HUES48 (cell line): ENCODE measurements around the gene CALR.

Experiments used
- H3K27ac ChIP-seq: one replicate; pipeline ENCODE4 v1.7.0; 2013; ENCODE audit warnings: low read depth, low read length, inconsistent platforms
- H3K27me3 ChIP-seq: 2 replicates; pipeline ENCODE4 v1.6.1; 2013; ENCODE audit warnings: mild to moderate bottlenecking, low read length; ENCODE audit not compliant: control insufficient read depth, insufficient read depth
- H3K36me3 ChIP-seq: 2 replicates; pipeline ENCODE4 v1.6.1; 2013; ENCODE audit warnings: low read length; ENCODE audit not compliant: control insufficient read depth, insufficient read depth
- H3K4me1 ChIP-seq: 2 replicates; pipeline ENCODE4 v1.6.1; 2013; ENCODE audit warnings: mild to moderate bottlenecking, low read length; ENCODE audit not compliant: control insufficient read depth, insufficient read depth
- H3K4me3 ChIP-seq: 2 replicates; pipeline ENCODE4 v1.5.1; 2013; ENCODE audit warnings: mild to moderate bottlenecking, low read depth, low read length
- H3K9ac ChIP-seq: 2 replicates; pipeline ENCODE4 v1.6.1; 2013; ENCODE audit warnings: mild to moderate bottlenecking, low read depth, low read length, moderate library complexity
- H3K9me3 ChIP-seq: 2 replicates; pipeline ENCODE4 v1.6.1; 2013; ENCODE audit warnings: low read length; ENCODE audit not compliant: control insufficient read depth, insufficient read depth

CALR gene

GRCh38 chr19:12984683-12985048 lies 46.3 kb downstream of the CALR start:
- no peaks in the 10 kb centered on the region for H3K36me3 ChIP-seq
- no peak overlapping the region for H3K9ac ChIP-seq
- no peaks in the 10 kb centered on the region for H3K9me3 ChIP-seq
- H3K4me3 ChIP-seq: no peak overlapping the region
- H3K27me3 ChIP-seq: peaks cover 64% of the 10 kb centered on the region
- no peak overlapping the region for H3K27ac ChIP-seq
- H3K4me1 ChIP-seq: no peaks in the 10 kb centered on the region; the same call in 1 of the 2 replicates

DNA sequence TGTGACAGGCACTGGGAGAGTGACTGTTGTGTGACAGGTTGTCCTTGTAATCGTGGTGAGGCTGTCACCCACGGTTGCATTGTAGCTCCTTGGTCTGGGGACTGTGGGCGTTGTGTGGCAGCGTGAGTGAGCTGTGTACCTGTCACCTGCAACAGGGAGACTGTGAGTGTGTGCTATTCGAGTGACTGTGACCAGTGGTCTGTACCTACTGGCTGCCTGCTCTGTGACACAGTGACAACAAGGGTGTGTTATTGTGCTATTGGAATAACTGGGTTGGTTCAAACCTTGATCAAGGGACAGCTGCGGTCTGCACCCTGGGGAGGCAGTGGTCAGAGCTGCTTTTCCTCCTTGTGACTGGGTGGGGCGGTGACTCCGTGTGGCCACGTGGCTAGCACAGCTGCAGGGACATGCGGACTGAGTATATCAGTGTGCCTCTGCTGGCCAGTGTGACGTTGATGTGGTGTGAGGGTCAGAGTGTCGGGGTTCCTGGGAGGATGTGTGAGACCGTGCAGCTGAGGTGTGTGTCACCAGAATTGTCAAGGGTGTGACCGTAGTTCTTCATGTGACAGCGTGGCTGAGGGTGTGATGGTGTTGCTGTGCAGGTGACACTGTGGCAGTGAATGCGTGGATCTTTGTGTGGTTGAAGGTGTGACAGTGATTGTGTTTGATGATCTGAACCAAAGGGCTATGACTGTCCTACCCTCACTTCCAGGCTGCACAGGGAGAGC lies 46.8 kb downstream of the CALR start:
- Histone ChIP-seq H3K9me3 (no peaks in the 10 kb centered on the region), H3K36me3 (no peaks in the 10 kb centered on the region), H3K27ac (no peak overlapping the region), H3K4me1 (no peaks in the 10 kb centered on the region; the same call in 1 of the 2 replicates), H3K4me3 (no peak overlapping the region), H3K27me3 (peaks cover 69% of the 10 kb centered on the region), H3K9ac (no peak overlapping the region)

DNA sequence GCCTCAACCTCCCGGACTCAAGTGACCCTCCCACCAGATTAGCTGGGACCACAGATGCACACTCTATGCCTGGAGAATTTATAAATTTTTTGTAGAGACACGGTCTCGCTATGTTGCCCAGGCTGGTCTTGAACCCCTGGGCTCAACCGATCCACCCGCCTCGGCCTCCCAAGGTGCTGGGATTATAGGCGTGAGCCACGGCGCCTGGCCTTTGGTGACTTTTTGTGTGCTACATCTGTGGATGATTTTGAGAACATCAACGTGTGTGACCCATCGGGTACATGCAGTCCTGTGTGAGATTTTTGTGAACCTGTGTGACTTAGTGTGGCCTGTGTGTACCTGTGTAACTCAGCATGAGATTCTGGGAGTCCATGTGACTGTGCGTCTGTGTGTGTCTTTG lies 48.3 kb downstream of the CALR start:
- Histone ChIP-seq H3K9ac (no peak overlapping the region), H3K4me1 (no peaks in the 10 kb centered on the region; the same call in 1 of the 2 replicates), H3K27me3 (peaks cover 79% of the 10 kb centered on the region), H3K4me3 (no peak overlapping the region), H3K27ac (no peak overlapping the region), H3K36me3 (no peaks in the 10 kb centered on the region), H3K9me3 (no peaks in the 10 kb centered on the region)

- H3K27me3 ChIP-seq: peaks cover 77% of the 10 kb centered on the region
- H3K4me3 ChIP-seq: no peak overlapping the region
- no peak overlapping the region for H3K9ac ChIP-seq
- no peaks in the 10 kb centered on the region for H3K36me3 ChIP-seq
- H3K4me1 ChIP-seq: no peaks in the 10 kb centered on the region; the same call in 1 of the 2 replicates
- no peaks in the 10 kb centered on the region for H3K9me3 ChIP-seq
- no peak overlapping the region for H3K27ac ChIP-seq
Measured at GRCh38 chr19:12987190-12987589, 48.8 kb downstream of the CALR start.

GRCh38 chr19:12987781-12988180 lies 49.4 kb downstream of the CALR start:
- no peaks in the 10 kb centered on the region; the same call in 1 of the 2 replicates for H3K4me1 ChIP-seq
- H3K4me3 ChIP-seq: no peak overlapping the region

GRCh38 chr19:12990431-12990830 lies 52.0 kb downstream of the CALR start:
- Histone ChIP-seq H3K27ac (no peak overlapping the region), H3K27me3 (peaks cover 75% of the 10 kb centered on the region), H3K4me1 (no peaks in the 10 kb centered on the region; the same call in 1 of the 2 replicates)

More at GRCh38 chr19:12987781-12988180, 49.4 kb downstream of the CALR start:
- H3K27ac ChIP-seq: no peak overlapping the region
- H3K36me3 ChIP-seq: no peaks in the 10 kb centered on the region
- H3K9me3 ChIP-seq: no peaks in the 10 kb centered on the region
- peaks cover 71% of the 10 kb centered on the region for H3K27me3 ChIP-seq
- H3K9ac ChIP-seq: no peak overlapping the region

GRCh38 chr19:12990853-12991252 lies 52.4 kb downstream of the CALR start:
- no peak overlapping the region for H3K4me3 ChIP-seq
- no peak overlapping the region for H3K9ac ChIP-seq
- H3K36me3 ChIP-seq: no peaks in the 10 kb centered on the region
- H3K9me3 ChIP-seq: no peaks in the 10 kb centered on the region
- no peak overlapping the region for H3K27ac ChIP-seq
- H3K27me3 ChIP-seq: peaks cover 74% of the 10 kb centered on the region
- H3K4me1 ChIP-seq: no peaks in the 10 kb centered on the region; the same call in 1 of the 2 replicates

More at GRCh38 chr19:12990431-12990830, 52.0 kb downstream of the CALR start:
- Histone ChIP-seq H3K9me3 (no peaks in the 10 kb centered on the region), H3K4me3 (no peak overlapping the region), H3K9ac (no peak overlapping the region), H3K36me3 (no peaks in the 10 kb centered on the region)

DNA sequence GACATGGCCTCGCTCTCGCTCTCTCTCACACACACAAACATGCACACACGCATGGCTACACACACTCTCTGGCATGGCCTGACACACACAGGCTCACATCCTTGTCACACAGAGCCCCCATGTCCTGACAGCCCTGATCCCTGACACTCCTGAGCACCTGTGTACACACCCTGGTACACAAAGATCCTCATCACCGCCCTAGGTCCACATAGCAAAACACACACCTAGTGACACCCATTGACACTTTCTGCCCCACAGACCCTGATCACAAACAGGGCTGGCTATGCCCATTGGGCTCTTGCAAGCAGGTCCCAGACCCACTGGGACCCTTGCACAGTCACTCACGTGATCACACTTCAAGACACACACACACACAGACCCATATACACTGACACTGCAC lies 52.9 kb downstream of the CALR start:
- Histone ChIP-seq H3K27ac (no peak overlapping the region), H3K36me3 (no peaks in the 10 kb centered on the region), H3K4me1 (no peaks in the 10 kb centered on the region; the same call in 1 of the 2 replicates), H3K9ac (no peak overlapping the region), H3K27me3 (peaks cover 77% of the 10 kb centered on the region), H3K4me3 (no peak overlapping the region), H3K9me3 (no peaks in the 10 kb centered on the region)

DNA sequence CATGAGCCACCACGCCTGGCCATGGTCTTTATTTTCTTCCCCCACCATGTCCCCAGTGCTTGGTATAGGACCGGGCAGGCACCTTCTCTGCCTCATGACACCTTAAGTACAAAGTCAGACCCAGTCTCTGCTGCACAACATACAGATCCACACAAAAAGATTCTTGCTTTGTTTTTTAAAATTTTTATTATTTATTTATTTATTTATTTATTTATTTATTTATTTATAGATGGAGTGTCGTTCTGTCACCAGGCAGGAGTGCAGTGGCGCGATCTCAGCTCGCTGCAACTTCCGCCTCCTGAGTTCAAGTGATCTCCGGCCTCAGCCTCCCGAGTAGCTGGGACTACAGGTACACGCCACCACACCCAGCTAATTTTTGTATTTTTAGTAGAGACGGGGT lies 54.3 kb downstream of the CALR start:
- H3K27me3 ChIP-seq: peaks cover 79% of the 10 kb centered on the region
- H3K4me1 ChIP-seq: no peaks in the 10 kb centered on the region; the same call in 1 of the 2 replicates
- no peaks in the 10 kb centered on the region for H3K36me3 ChIP-seq
- no peaks in the 10 kb centered on the region for H3K9me3 ChIP-seq
- H3K27ac ChIP-seq: no peak overlapping the region
- H3K4me3 ChIP-seq: no peak overlapping the region
- no peak overlapping the region for H3K9ac ChIP-seq

GRCh38 chr19:12993562-12993961 lies 55.2 kb downstream of the CALR start:
- Histone ChIP-seq H3K4me3 (no peak overlapping the region), H3K9me3 (no peaks in the 10 kb centered on the region), H3K4me1 (no peaks in the 10 kb centered on the region; the same call in 1 of the 2 replicates), H3K27me3 (peaks cover 81% of the 10 kb centered on the region), H3K36me3 (no peaks in the 10 kb centered on the region), H3K9ac (no peak overlapping the region), H3K27ac (no peak overlapping the region)
